Measurements from ENCODE around the gene PAM.

GRCh38 chr5:102875721-102876123 is 120.6 kb downstream of the PAM start:
- TF ChIP-seq POLR2A (IDR thresholded peaks at IDR 0.05): no peak
- TF ChIP-seq, protein P1, sequence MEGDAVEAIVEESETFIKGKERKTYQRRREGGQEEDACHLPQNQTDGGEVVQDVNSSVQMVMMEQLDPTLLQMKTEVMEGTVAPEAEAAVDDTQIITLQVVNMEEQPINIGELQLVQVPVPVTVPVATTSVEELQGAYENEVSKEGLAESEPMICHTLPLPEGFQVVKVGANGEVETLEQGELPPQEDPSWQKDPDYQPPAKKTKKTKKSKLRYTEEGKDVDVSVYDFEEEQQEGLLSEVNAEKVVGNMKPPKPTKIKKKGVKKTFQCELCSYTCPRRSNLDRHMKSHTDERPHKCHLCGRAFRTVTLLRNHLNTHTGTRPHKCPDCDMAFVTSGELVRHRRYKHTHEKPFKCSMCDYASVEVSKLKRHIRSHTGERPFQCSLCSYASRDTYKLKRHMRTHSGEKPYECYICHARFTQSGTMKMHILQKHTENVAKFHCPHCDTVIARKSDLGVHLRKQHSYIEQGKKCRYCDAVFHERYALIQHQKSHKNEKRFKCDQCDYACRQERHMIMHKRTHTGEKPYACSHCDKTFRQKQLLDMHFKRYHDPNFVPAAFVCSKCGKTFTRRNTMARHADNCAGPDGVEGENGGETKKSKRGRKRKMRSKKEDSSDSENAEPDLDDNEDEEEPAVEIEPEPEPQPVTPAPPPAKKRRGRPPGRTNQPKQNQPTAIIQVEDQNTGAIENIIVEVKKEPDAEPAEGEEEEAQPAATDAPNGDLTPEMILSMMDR (IDR thresholded peaks at IDR 0.05 in 4 of 5, conservative IDR thresholded peaks at IDR 0.05 in 1 of 5): no peak
